Skin of body (tissue), 2 donors: ENCODE data around the gene QSER1. TPM values are rescaled to one million over a fixed set of nuclear protein-coding genes. Genes with fewer than 3 reads are reported as not detected.
"Not testable (repeated sequence)": the region's sequence is repeated elsewhere in the genome, so short reads cannot be mapped to it uniquely, and the experiment has no call there.

Experiments
- DNase-seq: peaks from one replicate; lab custom pipeline; 2025; lab: John Stamatoyannopoulos, UW
- total RNA-seq: library from RNA; depleted of rRNA; stranded (reverse); fragments of >200 nt; gene quantifications from one replicate; pipeline ENCODE4 v1.2.3, GENCODE V29; 2014

The QSER1 gene
- total RNA-seq, 1 donor from 2014 or later: 41.3 TPM

- no peak for DNase-seq
Observed at GRCh38 chr11:32932196-32932595, 39.6 kb downstream of the QSER1 start.

- no peak for DNase-seq
Observed at GRCh38 chr11:32935462-32936029, 42.9 kb downstream of the QSER1 start.

DNA sequence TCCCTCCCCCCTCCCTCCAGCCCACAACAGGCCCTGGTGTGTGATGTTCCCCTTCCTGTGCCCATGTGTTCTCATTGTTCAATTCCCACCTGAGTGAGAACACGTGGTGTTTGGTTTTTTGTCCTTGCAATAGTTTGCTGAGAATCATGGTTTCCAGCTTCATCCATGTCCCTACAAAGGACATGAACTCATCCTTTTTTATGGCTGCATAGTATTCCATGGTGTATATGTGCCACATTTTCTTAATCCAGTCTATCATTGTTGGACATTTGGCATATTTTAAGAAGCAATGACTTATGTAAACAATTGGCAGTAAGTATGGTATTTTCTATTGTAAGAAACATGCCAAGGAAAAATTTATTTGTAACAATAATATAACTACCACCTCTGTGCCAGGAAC, 43.6 kb downstream of the QSER1 start:
- DNase-seq: not testable (repeated sequence)

DNA sequence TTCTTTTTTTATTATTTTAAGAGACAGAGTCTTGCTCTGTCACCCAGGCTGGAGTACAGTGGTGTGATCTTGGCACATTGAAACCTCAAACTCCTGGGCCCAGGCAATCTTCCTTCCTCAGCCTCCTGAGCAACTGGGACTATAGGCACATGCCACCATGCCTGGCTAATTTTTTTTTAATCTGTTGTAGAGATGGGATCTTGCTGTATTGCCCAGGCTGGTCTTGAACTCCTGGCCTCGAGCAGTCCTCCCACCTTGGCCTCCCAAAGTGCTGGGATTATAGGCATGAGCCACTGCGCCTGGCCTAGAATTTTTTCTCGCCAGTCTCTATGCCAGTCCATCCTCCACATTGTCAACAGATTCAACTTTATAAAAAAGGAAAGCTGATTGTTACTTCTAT, 44.7 kb downstream of the QSER1 start:
- DNase-seq: not testable (repeated sequence)

GRCh38 chr11:32939046-32939445, 46.4 kb downstream of the QSER1 start:
- no peak for DNase-seq

DNA sequence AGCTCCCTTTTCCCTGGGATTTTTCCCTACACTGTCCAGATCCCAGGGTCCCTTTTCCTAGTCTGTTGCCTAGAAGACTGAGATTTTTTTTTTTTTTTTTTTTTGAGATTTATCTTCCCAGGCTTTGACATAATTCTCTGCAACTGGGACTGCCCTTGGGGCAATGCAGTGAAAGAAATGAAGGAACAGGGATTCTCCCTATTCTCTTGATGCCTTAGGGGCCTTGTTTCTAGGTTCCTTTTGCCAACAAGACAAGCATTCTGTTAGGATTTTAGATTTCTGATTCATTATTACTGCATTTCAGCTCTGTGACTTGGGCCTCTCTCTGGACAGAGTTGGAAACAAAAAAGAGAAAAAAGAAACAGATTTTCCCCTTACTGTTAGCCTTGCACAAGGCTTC, 47.3 kb downstream of the QSER1 start:
- DNase-seq: no peak

GRCh38 chr11:32940865-32941264, 48.3 kb downstream of the QSER1 start:
- DNase-seq: no peak

- DNase-seq: no peak
Observed at GRCh38 chr11:32947978-32948377, 55.4 kb downstream of the QSER1 start.

GRCh38 chr11:32949739-32950138, 57.1 kb downstream of the QSER1 start:
- no peak for DNase-seq

DNA sequence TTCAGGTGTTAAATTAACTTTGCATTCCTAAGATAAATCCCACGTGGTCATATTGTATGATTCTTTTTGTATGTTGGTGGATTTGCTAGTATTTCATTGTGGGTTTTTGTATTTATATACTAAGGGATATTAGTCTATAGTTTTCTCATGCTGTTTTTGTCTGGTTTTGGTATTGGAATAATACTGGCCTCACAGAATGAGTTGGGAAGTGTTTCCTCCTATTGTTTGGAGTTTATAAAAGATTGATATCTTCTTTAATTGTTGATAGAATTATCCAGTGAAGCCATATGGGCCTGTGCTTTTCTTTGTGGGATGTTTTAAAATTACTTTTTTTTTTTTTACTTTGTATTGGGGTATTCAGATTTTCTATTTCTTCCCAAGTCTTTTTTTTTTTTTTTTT, 59.8 kb downstream of the QSER1 start:
- no peak for DNase-seq

- no peak for DNase-seq
Observed at GRCh38 chr11:32953700-32954099, 61.1 kb downstream of the QSER1 start.

- peak; percentile 11 for DNase-seq
Observed at GRCh38 chr11:32960553-32961164, 68.0 kb downstream of the QSER1 start.

DNA sequence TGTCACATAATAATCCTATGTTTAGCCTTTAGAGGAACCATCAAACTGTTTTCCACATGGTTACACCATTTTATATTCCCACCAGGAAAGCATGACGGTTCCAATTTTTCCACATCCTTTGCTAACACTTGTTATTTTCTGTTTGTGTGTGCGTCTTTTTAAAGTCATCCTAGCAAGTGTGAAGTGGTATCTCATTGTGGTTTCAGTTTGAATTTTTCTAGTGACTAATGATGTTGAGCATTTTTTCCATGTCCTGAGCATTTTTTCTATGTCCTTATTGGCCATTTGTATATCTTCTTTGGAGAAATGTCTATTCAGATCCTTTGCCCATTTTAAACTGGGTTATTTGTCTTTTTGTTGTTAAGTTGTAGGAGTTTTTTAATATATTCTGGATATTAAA, 69.4 kb downstream of the QSER1 start:
- DNase-seq: no peak

DNA sequence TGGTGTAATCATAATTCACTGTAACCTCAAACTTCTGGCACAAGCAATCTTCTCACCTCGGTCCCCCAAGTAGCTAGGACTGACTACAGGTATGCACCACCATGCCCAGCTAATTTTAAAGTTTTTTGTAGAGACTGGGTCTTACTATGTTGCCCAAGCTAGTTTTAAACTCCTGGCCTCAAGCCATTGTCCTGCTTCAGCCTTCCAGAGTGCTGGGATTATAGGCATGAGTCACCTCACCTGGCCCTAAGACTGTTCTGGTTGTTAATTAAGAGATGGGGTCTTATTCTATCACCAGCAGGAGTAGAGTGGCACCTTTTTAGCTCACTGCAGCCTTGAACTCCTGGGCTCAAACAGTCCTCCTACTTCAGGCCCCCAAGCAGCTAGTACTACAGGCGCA, 71.1 kb downstream of the QSER1 start:
- DNase-seq: no peak

DNA sequence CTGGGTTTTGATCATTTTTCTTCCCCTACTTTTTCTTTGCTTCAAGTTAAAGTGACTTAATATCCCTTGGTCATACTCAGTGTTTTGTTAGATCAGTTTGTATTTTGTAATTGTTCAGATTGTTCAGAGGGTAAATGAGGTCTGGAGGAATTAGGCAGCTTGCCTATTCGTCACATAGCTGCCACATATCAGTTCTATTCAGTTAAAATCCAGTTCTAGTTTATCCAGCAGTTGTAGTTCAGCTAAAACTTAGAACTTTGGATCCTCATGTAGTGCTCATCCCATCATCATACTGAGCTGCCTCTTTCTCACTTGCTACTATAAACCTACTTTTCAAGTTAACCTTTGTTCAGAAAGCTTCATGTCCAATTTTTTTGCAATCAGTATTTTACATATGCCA, 75.9 kb downstream of the QSER1 start:
- DNase-seq: no peak

- DNase-seq: not testable (repeated sequence)
Observed at GRCh38 chr11:32972233-32972632, 79.6 kb downstream of the QSER1 start.

DNA sequence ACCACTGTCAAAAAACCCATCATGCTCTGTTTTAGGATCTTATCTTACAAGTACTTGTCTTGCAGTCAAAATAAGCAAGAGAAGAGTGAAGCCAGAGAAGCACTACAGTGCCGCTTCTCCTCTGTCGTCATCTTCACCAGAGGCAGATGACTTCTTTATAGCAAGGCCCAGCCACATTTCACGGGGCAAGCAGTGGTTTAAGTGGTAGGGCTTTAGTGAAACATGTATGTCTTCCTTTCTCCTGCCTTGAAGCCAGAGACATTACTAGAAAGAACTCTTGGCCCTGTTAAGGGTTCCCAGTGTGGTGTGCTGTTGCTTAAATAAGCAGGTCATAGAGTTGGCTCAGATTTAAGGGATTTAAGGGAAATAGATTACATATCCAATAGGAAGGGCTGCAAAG, 80.2 kb downstream of the QSER1 start:
- no peak for DNase-seq

- no peak for DNase-seq
Observed at GRCh38 chr11:32982626-32983025, 90.0 kb downstream of the QSER1 start.

DNA sequence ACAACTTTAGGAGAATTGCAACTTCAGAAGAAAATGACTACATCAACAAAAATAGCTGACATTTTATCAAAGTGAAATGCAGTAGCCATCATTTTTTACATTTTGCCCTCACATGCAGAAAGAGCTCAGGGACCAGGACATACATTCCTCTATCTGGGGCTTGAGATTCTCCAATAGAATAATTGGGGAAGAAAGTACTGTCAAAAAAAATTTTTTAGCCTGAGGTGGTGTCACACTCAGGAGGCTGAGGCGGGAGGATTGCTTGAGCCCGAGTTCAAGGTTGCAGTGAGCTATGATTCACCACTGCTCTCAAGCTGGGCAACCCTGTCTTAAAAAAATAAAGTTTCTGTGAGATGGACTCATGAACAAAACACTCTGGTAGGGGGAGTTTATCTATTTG, 90.9 kb downstream of the QSER1 start:
- DNase-seq: no peak

DNA sequence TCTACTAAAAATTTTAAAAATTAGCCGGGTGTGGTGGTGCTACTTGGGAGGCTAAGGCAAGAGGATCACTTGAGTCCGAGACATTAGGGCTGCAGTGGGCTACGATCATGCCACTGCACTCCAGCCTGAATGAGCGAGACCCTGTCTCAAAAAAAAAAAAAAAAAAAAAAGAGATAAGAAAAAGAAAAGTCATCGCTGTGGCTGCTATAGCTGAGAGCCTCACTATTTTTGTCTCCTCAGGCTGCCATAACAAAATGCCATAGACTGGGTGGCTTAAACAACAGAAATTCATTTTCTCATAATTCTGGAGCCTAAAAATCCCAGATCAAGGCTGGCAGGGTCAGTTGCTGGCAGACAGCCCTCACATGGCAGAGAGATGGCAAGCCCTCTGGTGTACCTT, 93.0 kb downstream of the QSER1 start:
- no peak for DNase-seq

GRCh38 chr11:32987851-32988250, 95.2 kb downstream of the QSER1 start:
- no peak for DNase-seq

GRCh38 chr11:32990481-32990880, 97.9 kb downstream of the QSER1 start:
- DNase-seq: no peak

GRCh38 chr11:32991427-32991826, 98.8 kb downstream of the QSER1 start:
- no peak for DNase-seq

DNA sequence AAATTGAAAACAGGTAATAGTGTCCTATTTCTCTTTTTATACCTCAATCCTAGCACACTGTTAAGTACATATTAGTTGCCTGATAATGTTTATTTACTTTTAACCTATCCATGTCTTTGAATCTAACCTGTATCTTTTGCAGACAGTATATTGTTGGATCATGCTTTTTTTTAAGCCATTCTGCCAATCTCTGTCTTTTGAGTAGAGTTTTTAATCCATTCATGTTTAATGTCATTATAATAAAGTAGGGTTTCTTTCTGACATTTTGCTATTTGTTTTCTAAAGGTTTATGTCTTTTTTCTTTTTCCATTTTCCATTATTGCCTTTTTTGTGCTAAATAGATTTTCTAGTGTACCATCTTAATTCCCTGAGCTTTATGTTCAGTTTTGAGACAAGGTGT, 99.3 kb downstream of the QSER1 start:
- no peak for DNase-seq
